Measurements from ENCODE around the gene RTL5. TPM values are rescaled to one million over a fixed set of nuclear protein-coding genes. Genes with fewer than 3 reads are reported as not detected.

The RTL5 gene
- total and polyA plus RNA-seq, 2 donors (not counting 1 experiment from before 2014, with no cell fraction given): 4.2 to 4.5 TPM

GRCh38 chrX:72169008-72169728 is 37.5 kb upstream of the RTL5 start:
- H3K4me1 ChIP-seq (ENCODE audit: control insufficient read depth, extremely low read depth, insufficient read depth, low read length): no peaks in the 10 kb centered on the region
- no peak overlapping the region for H3K4me3 ChIP-seq (replicated peaks in 1 of 4; ENCODE audit: control extremely low read depth in 1 of 4, insufficient read depth in 1 of 4, low read depth in 3 of 4, low read length in 4 of 4)
- H2AFZ ChIP-seq (ENCODE audit: low read length): no peak overlapping the region
- H3K27me3 ChIP-seq (ENCODE audit: control insufficient read depth, insufficient read depth, low read length): no peaks in the 10 kb centered on the region
- no peak overlapping the region for H3K9ac ChIP-seq (ENCODE audit: insufficient read depth, low read length)
- peak; percentile 8 to 11 for DNase-seq (ENCODE audit: low read depth in 2 of 2)
- H3K27ac ChIP-seq (ENCODE audit: insufficient read depth, low read length): no peak overlapping the region
- H3K36me3 ChIP-seq (ENCODE audit: control insufficient read depth, insufficient read depth, low read length): no peaks in the 10 kb centered on the region
- no peaks in the 10 kb centered on the region for H3K79me2 ChIP-seq (ENCODE audit: control insufficient read depth, insufficient read depth, low read length)
- no peak overlapping the region for H3K4me2 ChIP-seq (ENCODE audit: extremely low read depth, insufficient read depth, low read length)
- no peaks in the 10 kb centered on the region for H3K9me3 ChIP-seq (ENCODE audit: control insufficient read depth, insufficient read depth, low read depth, low read length)
- H4K20me1 ChIP-seq (ENCODE audit: control insufficient read depth, extremely low read depth, insufficient read depth, low read length): no peaks in the 10 kb centered on the region
- TF ChIP-seq EZH2 (IDR thresholded peaks at IDR 0.05; ENCODE audit: low read length, missing control alignments) (no peak), CTCF (conservative IDR thresholded peaks at IDR 0.05 in 1 of 2, IDR thresholded peaks at IDR 0.05 in 1 of 2; ENCODE audit: low read depth in 1 of 2, low read length in 2 of 2) (no peak)

GRCh38 chrX:72165551-72165950 is 33.8 kb upstream of the RTL5 start:
- no peak overlapping the region for H3K4me3 ChIP-seq (replicated peaks in 1 of 4; ENCODE audit: control extremely low read depth in 1 of 4, insufficient read depth in 1 of 4, low read depth in 3 of 4, low read length in 4 of 4)
- DNase-seq (ENCODE audit: low read depth in 2 of 2): no peak
- no peak overlapping the region for H3K27ac ChIP-seq (ENCODE audit: insufficient read depth, low read length)
- no peaks in the 10 kb centered on the region for H3K9me3 ChIP-seq (ENCODE audit: control insufficient read depth, insufficient read depth, low read depth, low read length)
- no peaks in the 10 kb centered on the region for H3K79me2 ChIP-seq (ENCODE audit: control insufficient read depth, insufficient read depth, low read length)
- no peak for TF ChIP-seq EZH2 (IDR thresholded peaks at IDR 0.05; ENCODE audit: low read length, missing control alignments)
- no peak for TF ChIP-seq CTCF (conservative IDR thresholded peaks at IDR 0.05 in 1 of 2, IDR thresholded peaks at IDR 0.05 in 1 of 2; ENCODE audit: low read depth in 1 of 2, low read length in 2 of 2)
- no peaks in the 10 kb centered on the region for H4K20me1 ChIP-seq (ENCODE audit: control insufficient read depth, extremely low read depth, insufficient read depth, low read length)
- H3K4me2 ChIP-seq (ENCODE audit: extremely low read depth, insufficient read depth, low read length): no peak overlapping the region
- no peaks in the 10 kb centered on the region for H3K4me1 ChIP-seq (ENCODE audit: control insufficient read depth, extremely low read depth, insufficient read depth, low read length)
- no peak overlapping the region for H3K9ac ChIP-seq (ENCODE audit: insufficient read depth, low read length)
- H3K27me3 ChIP-seq (ENCODE audit: control insufficient read depth, insufficient read depth, low read length): no peaks in the 10 kb centered on the region
- H3K36me3 ChIP-seq (ENCODE audit: control insufficient read depth, insufficient read depth, low read length): no peaks in the 10 kb centered on the region
- H2AFZ ChIP-seq (ENCODE audit: low read length): no peak overlapping the region

DNA sequence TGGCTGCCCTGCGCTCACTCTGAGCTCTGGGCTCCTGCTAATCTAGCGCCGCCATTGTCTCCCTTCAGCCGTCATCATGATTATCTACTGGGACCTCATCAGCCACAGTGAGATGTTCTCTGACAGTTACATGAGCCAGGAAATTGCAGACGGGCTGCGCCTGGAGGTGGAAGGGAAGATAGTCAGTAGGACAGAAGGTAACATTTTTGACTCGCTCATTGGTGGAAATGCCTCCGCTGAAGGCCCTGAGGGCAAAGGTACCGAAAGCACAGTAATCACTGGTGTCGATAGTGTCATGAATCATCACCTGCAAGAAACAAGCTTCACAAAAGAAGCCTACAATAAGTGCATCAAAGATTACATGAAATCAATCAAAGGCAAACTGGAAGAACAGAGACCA is 28.1 kb upstream of the RTL5 start:
- H3K9ac ChIP-seq (ENCODE audit: insufficient read depth, low read length): no peak overlapping the region
- H3K27ac ChIP-seq (ENCODE audit: insufficient read depth, low read length): no peak overlapping the region
- no peak for DNase-seq (ENCODE audit: low read depth in 2 of 2)
- no peaks in the 10 kb centered on the region for H3K27me3 ChIP-seq (ENCODE audit: control insufficient read depth, insufficient read depth, low read length)
- H4K20me1 ChIP-seq (ENCODE audit: control insufficient read depth, extremely low read depth, insufficient read depth, low read length): no peaks in the 10 kb centered on the region
- H3K4me2 ChIP-seq (ENCODE audit: extremely low read depth, insufficient read depth, low read length): no peak overlapping the region
- H3K36me3 ChIP-seq (ENCODE audit: control insufficient read depth, insufficient read depth, low read length): no peaks in the 10 kb centered on the region
- H3K79me2 ChIP-seq (ENCODE audit: control insufficient read depth, insufficient read depth, low read length): no peaks in the 10 kb centered on the region
- no peak overlapping the region for H2AFZ ChIP-seq (ENCODE audit: low read length)
- no peaks in the 10 kb centered on the region for H3K4me1 ChIP-seq (ENCODE audit: control insufficient read depth, extremely low read depth, insufficient read depth, low read length)
- H3K9me3 ChIP-seq (ENCODE audit: control insufficient read depth, insufficient read depth, low read depth, low read length): no peaks in the 10 kb centered on the region
- H3K4me3 ChIP-seq (replicated peaks in 1 of 4; ENCODE audit: control extremely low read depth in 1 of 4, insufficient read depth in 1 of 4, low read depth in 3 of 4, low read length in 4 of 4): no peak overlapping the region
- no peak for TF ChIP-seq EZH2 (IDR thresholded peaks at IDR 0.05; ENCODE audit: low read length, missing control alignments)
- no peak for TF ChIP-seq CTCF (conservative IDR thresholded peaks at IDR 0.05 in 1 of 2, IDR thresholded peaks at IDR 0.05 in 1 of 2; ENCODE audit: low read depth in 1 of 2, low read length in 2 of 2)
